Mesodermal cell (in vitro differentiated cells): ENCODE data around the gene PPP2R2C. TPM values are rescaled to one million over a fixed set of nuclear protein-coding genes. Genes with fewer than 3 reads are reported as not detected.

ENCODE experiments used
- H3K27ac ChIP-seq: 2 replicates; pipeline ENCODE4 v1.7.0; 2013; ENCODE audit warnings: mild to moderate bottlenecking, low read depth, low read length, moderate library complexity; ENCODE audit not compliant: severe bottlenecking
- H3K36me3 ChIP-seq: 2 replicates; pipeline ENCODE4 v1.7.1; 2013; ENCODE audit warnings: mild to moderate bottlenecking, low read length, moderate library complexity; ENCODE audit not compliant: control insufficient read depth, insufficient read depth
- H3K4me1 ChIP-seq: one replicate; pipeline ENCODE4 v1.7.1; 2013; ENCODE audit warnings: mild to moderate bottlenecking, low read length; ENCODE audit not compliant: insufficient read depth, control insufficient read depth, poor library complexity, severe bottlenecking
- H3K4me3 ChIP-seq: 2 replicates; pipeline ENCODE4 v1.7.0; 2013; ENCODE audit warnings: low read length, control low read depth, mild to moderate bottlenecking; ENCODE audit not compliant: insufficient read depth, poor library complexity, severe bottlenecking; ENCODE audit errors: extremely low read depth
- H3K9me3 ChIP-seq: 2 replicates; pipeline ENCODE4 v1.7.1; 2013; ENCODE audit warnings: mild to moderate bottlenecking, low read length, moderate library complexity; ENCODE audit not compliant: control insufficient read depth
- WGBS, 2 experiments: methylation state at CpG; one replicate each; pipeline ENCODE4 v1.1.5; 2013; ENCODE audit warnings: missing lambda C conversion rate in 2 of 2; ENCODE audit not compliant: insufficient coverage in 2 of 2; 5-methylcytosine and 5-hydroxymethylcytosine counted together
- polyA plus RNA-seq, 2 experiments: library from polyadenylated mRNA; stranded (reverse); fragments of 50-300 nt; gene quantifications; one replicate each; pipeline ENCODE4 v1.2.3, GENCODE V29; 2013

The PPP2R2C gene
- polyA plus RNA-seq (2013, experiment 1 of 2), result 0.29 TPM
- 0.46 TPM for polyA plus RNA-seq (2013, experiment 2 of 2)

GRCh38 chr4:6472387-6473263, at the start of gene PPP2R2C:
Gene PPP2R2C, minus strand, starts transcription at chr4:6472614. Its CDS starts 385 bp downstream, at chr4:6472229.
- WGBS, 2 experiments, result 4 to 6% methylated on average over 63 to 65 of the region's 86 CpGs

DNA sequence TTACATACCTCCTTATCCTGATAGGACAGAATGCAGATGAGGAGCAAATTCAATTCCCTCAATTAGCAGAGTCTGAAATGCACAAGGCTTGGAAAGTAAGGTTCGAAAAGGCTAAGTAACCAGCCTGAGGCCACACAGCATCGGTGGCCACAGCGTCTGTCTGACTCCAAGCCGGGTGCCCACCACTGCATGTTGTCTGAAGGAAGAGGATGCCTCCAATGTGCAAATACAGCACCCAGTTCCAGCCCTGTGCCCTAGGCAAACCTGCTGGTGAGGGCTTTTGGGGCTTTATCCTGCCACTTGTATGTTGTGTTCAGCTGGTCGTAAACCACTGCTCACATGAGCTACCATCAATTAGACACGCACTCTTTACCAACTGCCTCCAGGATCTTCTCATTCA, 48.6 kb upstream of the PPP2R2C start:
- WGBS, 2 experiments, result 89 to 93% methylated on average over 6 of the region's 6 CpGs
- Histone ChIP-seq H3K9me3 (no peaks in the 10 kb centered on the region), H3K36me3 (no peaks in the 10 kb centered on the region), H3K4me1 (no peaks in the 10 kb centered on the region), H3K27ac (no peak overlapping the region), H3K4me3 (no peak overlapping the region)

More at GRCh38 chr4:6472387-6473263, at the start of gene PPP2R2C:
- Histone ChIP-seq H3K4me3 (peak within 1 kb of the TSS; percentile 36), H3K9me3 (no peaks in the 10 kb centered on the region), H3K36me3 (no peaks in the 10 kb centered on the region), H3K4me1 (no peaks in the 10 kb centered on the region), H3K27ac (no peak within 1 kb of the TSS)

GRCh38 chr4:6520051-6520636, 47.7 kb upstream of the PPP2R2C start:
- WGBS, 2 experiments, result 67 to 86% methylated on average over 10 of the region's 11 CpGs
- H3K27ac ChIP-seq, result no peak overlapping the region
- no peaks in the 10 kb centered on the region for H3K4me1 ChIP-seq
- no peaks in the 10 kb centered on the region for H3K9me3 ChIP-seq
- H3K36me3 ChIP-seq, result no peaks in the 10 kb centered on the region
- H3K4me3 ChIP-seq, result no peak overlapping the region

GRCh38 chr4:6517171-6517570, 44.8 kb upstream of the PPP2R2C start:
- no peaks in the 10 kb centered on the region for H3K9me3 ChIP-seq
- no peaks in the 10 kb centered on the region for H3K36me3 ChIP-seq
- no peak overlapping the region for H3K27ac ChIP-seq
- no peaks in the 10 kb centered on the region for H3K4me1 ChIP-seq
- 83 to 100% methylated on average over 1 to 2 of the region's 2 CpGs for WGBS, 2 experiments
- no peak overlapping the region for H3K4me3 ChIP-seq

DNA sequence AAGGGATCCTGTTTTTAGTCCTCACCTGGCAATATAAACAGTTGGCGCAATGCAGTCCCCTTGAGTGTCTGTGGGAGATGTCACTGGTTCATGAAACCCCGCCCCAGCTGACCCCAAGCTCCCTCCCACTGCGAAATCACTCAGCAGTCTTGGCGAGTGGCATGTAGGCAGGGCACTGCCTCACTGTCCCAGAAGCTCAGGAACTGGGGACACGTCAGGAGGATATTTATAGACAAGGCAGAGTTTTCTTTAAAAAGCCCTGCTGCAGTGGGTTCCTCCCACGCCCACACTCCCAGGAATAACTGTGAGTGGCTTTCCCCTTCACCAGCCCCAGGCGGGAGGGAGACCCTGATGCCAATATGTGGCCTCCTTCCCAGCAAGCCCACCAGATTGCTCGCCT, 44.3 kb upstream of the PPP2R2C start:
- Histone ChIP-seq H3K36me3 (no peaks in the 10 kb centered on the region), H3K4me1 (no peaks in the 10 kb centered on the region), H3K4me3 (no peak overlapping the region), H3K27ac (no peak overlapping the region), H3K9me3 (no peaks in the 10 kb centered on the region)
- 64 to 86% methylated on average over 6 to 7 of the region's 8 CpGs for WGBS, 2 experiments

- no peaks in the 10 kb centered on the region for H3K4me1 ChIP-seq
- H3K36me3 ChIP-seq, result no peaks in the 10 kb centered on the region
- 89 to 99% methylated on average over 8 to 9 of the region's 9 CpGs for WGBS, 2 experiments
- H3K4me3 ChIP-seq, result no peak overlapping the region
- H3K27ac ChIP-seq, result no peak overlapping the region
- no peaks in the 10 kb centered on the region for H3K9me3 ChIP-seq
These were observed 43.9 kb upstream of the PPP2R2C start for GRCh38 chr4:6516281-6516680.

- H3K4me1 ChIP-seq, result peaks cover 3% of the 10 kb centered on the region
- WGBS, 2 experiments, result no CpG with 5 or more reads among the region's 3 CpGs
- H3K9me3 ChIP-seq, result no peaks in the 10 kb centered on the region
- H3K27ac ChIP-seq, result no peak overlapping the region
- H3K36me3 ChIP-seq, result no peaks in the 10 kb centered on the region
- no peak overlapping the region for H3K4me3 ChIP-seq
These were observed 41.3 kb upstream of the PPP2R2C start for GRCh38 chr4:6513678-6514077.

- no peak overlapping the region for H3K4me3 ChIP-seq
- no peak overlapping the region for H3K27ac ChIP-seq
- peaks cover 3% of the 10 kb centered on the region for H3K4me1 ChIP-seq
- H3K9me3 ChIP-seq, result peaks cover 10% of the 10 kb centered on the region
- 61 to 78% methylated on average over 7 of the region's 7 CpGs for WGBS, 2 experiments
- no peaks in the 10 kb centered on the region for H3K36me3 ChIP-seq
These were observed 37.2 kb upstream of the PPP2R2C start for GRCh38 chr4:6509587-6509986.

GRCh38 chr4:6507345-6507744, 34.9 kb upstream of the PPP2R2C start:
- no peak overlapping the region for H3K27ac ChIP-seq
- H3K4me1 ChIP-seq, result peaks cover 3% of the 10 kb centered on the region
- H3K9me3 ChIP-seq, result peaks cover 11% of the 10 kb centered on the region
- H3K4me3 ChIP-seq, result no peak overlapping the region
- WGBS, 2 experiments, result 77 to 96% methylated on average over 2 to 4 of the region's 4 CpGs
- H3K36me3 ChIP-seq, result no peaks in the 10 kb centered on the region

DNA sequence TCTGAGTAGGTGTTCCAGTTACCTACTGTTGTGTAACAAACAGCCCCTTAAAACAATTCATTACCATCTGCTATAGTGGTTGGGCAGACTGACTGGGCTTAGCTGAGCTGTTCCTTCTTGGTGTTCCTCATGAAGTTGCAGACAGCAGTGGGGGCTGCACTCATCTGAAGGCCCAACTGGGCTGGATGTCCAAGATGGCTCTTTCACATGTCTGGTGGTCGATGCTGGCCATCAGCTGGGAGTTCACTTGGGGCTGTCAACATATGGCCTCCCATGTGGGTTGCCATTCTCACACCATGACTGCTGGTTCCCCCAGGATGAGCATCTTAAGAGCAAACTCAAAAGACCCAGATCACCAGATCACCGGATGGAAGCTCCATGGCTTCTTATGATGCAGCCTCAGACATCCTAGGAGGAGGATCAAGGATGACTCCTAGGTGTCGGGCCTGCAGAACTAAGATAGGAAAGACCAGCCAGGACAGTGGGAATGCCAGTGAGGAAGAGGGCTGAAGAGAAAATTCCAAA, 34.3 kb upstream of the PPP2R2C start:
- H3K36me3 ChIP-seq, result no peaks in the 10 kb centered on the region
- WGBS, 2 experiments, result 89 to 92% methylated on average over 2 to 3 of the region's 3 CpGs
- peaks cover 11% of the 10 kb centered on the region for H3K9me3 ChIP-seq
- H3K4me1 ChIP-seq, result peaks cover 3% of the 10 kb centered on the region
- no peak overlapping the region for H3K4me3 ChIP-seq
- no peak overlapping the region for H3K27ac ChIP-seq
